ENCODE results near the gene WHRN. TPM values are rescaled to one million over a fixed set of nuclear protein-coding genes. Genes with fewer than 3 reads are reported as not detected.

Gene WHRN
- total RNA-seq, 1 experiment from 2014 or later: 3.5 TPM

DNA sequence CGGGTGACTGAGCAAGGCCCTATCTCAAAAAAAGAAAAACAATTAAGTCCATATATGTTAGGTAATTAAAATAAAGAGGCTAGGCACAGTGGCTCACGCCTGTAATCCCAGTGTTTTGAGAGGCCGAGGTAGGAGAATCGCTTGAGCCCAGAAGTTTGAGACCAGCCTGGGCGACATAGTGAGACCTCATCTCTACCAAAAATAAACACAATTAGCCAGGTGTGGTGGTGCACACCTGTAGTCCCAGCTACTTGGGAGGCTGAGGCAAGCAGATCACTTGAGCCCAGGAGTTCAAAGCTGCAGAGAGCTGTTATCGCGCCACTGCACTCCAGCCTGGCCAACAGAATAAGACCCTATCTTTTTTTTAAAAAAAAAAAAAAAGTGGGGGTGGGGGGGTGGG lies 12.3 kb downstream of the WHRN start:
- DNase-seq (ENCODE audit: low read depth): no peak

- DNase-seq (ENCODE audit: low read depth): no peak
Observed at GRCh38 chr9:114491430-114492003, 13.8 kb downstream of the WHRN start.

GRCh38 chr9:114489928-114490327 lies 15.3 kb downstream of the WHRN start:
- DNase-seq (ENCODE audit: low read depth): no peak

GRCh38 chr9:114488398-114489129 lies 16.7 kb downstream of the WHRN start:
- no peak for DNase-seq (ENCODE audit: low read depth)

GRCh38 chr9:114487607-114488300 lies 17.5 kb downstream of the WHRN start:
- peak; percentile 83 for DNase-seq (ENCODE audit: low read depth)

- DNase-seq (ENCODE audit: low read depth): peak; percentile 70
Observed at GRCh38 chr9:114486205-114486963, 18.9 kb downstream of the WHRN start.

DNA sequence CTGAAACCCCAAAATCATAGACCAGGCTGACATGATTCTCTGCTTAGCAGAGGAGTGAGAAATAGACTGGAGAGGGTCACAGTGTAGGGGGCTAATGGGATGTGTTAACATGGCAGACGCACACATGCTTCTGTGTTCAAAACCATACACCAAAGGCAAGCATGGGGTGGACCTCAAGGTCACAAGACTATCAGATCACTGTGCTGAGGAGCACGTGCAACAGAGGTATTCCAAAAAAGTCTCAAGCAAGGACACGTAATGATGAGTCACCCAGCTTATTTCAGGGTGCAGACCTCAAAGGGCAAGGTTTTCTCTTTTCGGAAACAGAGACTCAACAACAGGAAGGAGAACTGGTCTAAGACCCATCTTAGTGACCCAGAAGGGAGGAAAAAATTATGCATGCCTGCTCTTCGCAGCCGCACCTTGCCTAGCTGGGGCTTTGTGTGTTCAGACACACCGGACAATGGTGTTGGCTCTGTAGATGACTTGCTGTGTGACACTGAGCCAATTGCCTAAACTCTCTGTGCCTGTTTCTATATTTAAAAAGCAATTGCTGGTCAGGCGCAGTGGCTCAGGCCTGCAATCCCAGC lies 20.3 kb downstream of the WHRN start:
- peak; percentile 99 for DNase-seq (ENCODE audit: low read depth)

- no peak for DNase-seq (ENCODE audit: low read depth)
Observed at GRCh38 chr9:114484215-114484853, 20.9 kb downstream of the WHRN start.

GRCh38 chr9:114483499-114483898 lies 21.8 kb downstream of the WHRN start:
- DNase-seq (ENCODE audit: low read depth): no peak

- no peak for DNase-seq (ENCODE audit: low read depth)
Observed at GRCh38 chr9:114482593-114482992, 22.7 kb downstream of the WHRN start.

- no peak for DNase-seq (ENCODE audit: low read depth)
Observed at GRCh38 chr9:114481789-114482188, 23.5 kb downstream of the WHRN start.

DNA sequence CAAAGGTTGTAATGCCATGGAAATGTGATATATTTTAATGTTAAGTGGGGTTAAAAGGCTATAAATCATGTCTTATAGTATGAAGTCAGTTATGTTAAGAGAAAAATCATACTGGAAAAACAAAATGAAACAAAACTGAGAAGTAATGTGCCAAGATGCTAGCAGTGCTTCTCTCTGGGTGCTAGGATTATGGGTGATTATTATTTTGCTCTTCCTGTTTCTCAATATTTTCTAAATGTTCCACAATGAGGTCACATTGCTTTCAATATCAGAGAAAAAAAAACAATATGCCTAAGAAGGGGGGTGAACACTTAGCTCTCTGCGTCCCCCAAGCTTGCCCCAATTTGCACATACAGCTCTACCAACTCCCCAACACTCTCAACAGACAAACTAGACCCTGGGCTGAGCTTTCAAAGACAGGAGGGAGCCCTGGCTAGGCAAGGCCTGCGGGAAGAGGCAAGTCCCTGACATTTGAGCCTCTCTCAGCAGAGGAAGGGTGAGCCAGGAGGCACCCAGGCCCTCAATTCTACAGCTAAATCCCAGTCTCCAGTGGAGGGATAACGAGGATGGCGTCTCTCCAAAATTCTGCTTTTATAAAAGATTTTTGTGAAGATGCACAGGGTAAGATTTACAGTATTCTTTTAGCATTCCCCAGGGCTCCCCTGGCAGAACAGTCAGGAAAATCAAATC lies 24.4 kb downstream of the WHRN start:
- no peak for DNase-seq (ENCODE audit: low read depth)

- no peak for DNase-seq (ENCODE audit: low read depth)
Observed at GRCh38 chr9:114478871-114479270, 26.4 kb downstream of the WHRN start.

GRCh38 chr9:114478459-114478858 lies 26.8 kb downstream of the WHRN start:
- no peak for DNase-seq (ENCODE audit: low read depth)

GRCh38 chr9:114477642-114478041 lies 27.6 kb downstream of the WHRN start:
- no peak for DNase-seq (ENCODE audit: low read depth)

GRCh38 chr9:114476891-114477469 lies 28.3 kb downstream of the WHRN start:
- DNase-seq (ENCODE audit: low read depth): no peak

DNA sequence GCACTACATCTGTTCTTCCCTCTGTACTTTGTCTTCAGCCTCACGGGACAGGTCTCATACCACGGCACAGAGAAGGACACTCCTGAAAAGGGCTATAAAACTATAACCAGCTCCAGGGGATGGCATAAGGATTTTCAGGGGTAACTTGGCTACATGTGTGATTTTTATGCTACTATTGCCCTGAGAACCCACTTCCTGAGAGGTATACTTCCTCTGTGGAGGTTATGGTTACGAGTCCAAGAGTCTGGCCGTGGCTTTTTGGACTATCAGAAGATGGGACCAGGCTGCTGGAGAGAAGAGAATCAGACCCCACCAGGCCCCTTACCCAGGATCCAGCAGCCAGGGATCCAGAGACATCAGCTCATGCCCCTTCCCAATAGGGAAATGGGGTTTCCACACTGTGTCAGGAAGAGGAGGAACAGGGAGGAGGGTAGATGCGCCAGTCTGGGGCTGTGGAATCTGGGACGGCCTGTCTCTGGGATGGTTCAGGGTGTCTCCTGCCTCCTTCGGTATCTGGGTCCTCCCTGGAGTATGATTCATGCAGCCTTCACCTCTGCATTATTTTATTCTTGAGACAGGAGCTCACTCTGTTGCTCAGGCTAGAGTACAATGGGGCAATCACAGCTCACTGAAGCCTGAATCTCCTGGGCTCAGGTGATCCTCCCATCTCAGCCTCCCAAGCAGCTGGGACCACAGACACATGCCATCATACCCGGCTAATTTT lies 29.7 kb downstream of the WHRN start:
- no peak for DNase-seq (ENCODE audit: low read depth)

DNA sequence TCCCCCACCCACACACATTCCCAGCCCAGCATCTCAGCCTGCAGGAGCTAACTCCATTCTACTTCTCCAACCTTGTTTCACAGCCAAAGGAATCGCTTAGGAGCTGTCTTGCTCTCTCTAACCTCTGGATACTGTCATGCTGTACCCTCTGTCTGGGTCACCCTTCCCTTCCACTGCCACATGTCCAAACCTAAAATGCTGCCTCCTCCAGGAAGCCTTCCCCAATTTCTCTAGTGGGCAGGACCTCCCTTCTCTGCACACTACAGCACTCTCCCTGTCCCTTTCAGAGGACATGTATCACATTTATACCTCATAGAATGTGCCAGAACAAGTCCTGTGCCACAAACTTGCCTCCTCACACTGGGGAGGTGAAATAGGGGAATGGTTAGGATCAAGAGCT lies 30.8 kb downstream of the WHRN start:
- no peak for DNase-seq (ENCODE audit: low read depth)

- no peak for DNase-seq (ENCODE audit: low read depth)
Observed at GRCh38 chr9:114473447-114473801, 31.8 kb downstream of the WHRN start.
